Upper lobe of left lung (tissue), 4 donors: Measurements from ENCODE around the gene FBRSL1.

Experiments
- CTCF ChIP-seq, 6 experiments: fragments of 450-650 bp in 4 of 6; fragments of 200-600 bp in 2 of 6; sonication (generic) in 2 of 6; IDR thresholded peaks; one replicate each; pipeline ENCODE4 v1.5.1; 2016 to 2019; ENCODE audit warnings: antibody characterized with exemption in 6 of 6
- POLR2A ChIP-seq, 4 donors: fragments of 450-650 bp; IDR thresholded peaks; one replicate each; pipeline ENCODE4 v1.5.1; 2016 to 2017; ENCODE audit warnings: antibody characterized with exemption in 4 of 4, mild to moderate bottlenecking in 2 of 4
- POLR2AphosphoS5 ChIP-seq, 2 donors: sonication (generic); formaldehyde crosslinking; IDR thresholded peaks; one replicate each; pipeline ENCODE4 v1.5.1; 2017; ENCODE audit warnings: antibody characterized with exemption in 2 of 2

- TF ChIP-seq CTCF (IDR thresholded peaks at IDR 0.05) (no peak), POLR2AphosphoS5 (IDR thresholded peaks at IDR 0.05) (no peak), POLR2A (IDR thresholded peaks at IDR 0.05) (no peak)
Observed at GRCh38 chr12:132467511-132467910, 22.4 kb upstream of the FBRSL1 start.
